Common myeloid progenitor, CD34-positive (primary cell): ENCODE results near the gene SLC8A2.
"Not testable (repeated sequence)": the region's sequence is repeated elsewhere in the genome, so short reads cannot be mapped to it uniquely, and the experiment has no call there.

Experiments used
- CTCF ChIA-PET: fragments of 350-600 bp; sonication (Branson Sonifier 250); formaldehyde crosslinking; loops from one replicate; lab custom pipeline; 2021; ENCODE audit warnings: antibody characterized with exemption; lab: Charles Lee
- POLR2A ChIA-PET: fragments of 350-600 bp; sonication (Branson Sonifier 250); formaldehyde crosslinking; loops from one replicate; lab custom pipeline; 2021; ENCODE audit warnings: antibody characterized with exemption; lab: Charles Lee
- DNase-seq, 3 donors: peaks; one replicate each; pipeline versions ENCODE4 v3.0.0 to v3.0.0-alpha.2; 2013
- H3K27ac ChIP-seq, 2 experiments: 1 replicate in 1 of 2; 2 replicates in 1 of 2; pipeline ENCODE4 v1.7.0; 2013; ENCODE audit warnings: inconsistent platforms in 2 of 2, low read length in 2 of 2, mild to moderate bottlenecking in 2 of 2, low read depth in 1 of 2, moderate library complexity in 1 of 2; ENCODE audit not compliant: severe bottlenecking in 2 of 2, insufficient read depth in 1 of 2, poor library complexity in 1 of 2
- H3K27me3 ChIP-seq, 5 experiments: replicated peaks in 2 of 5; 1 replicate in 3 of 5; 2 replicates in 2 of 5; pipeline versions ENCODE4 v1.6.1 to v1.7.0; 2013; ENCODE audit warnings: low read length in 4 of 5, mild to moderate bottlenecking in 2 of 5, moderate library complexity in 2 of 5, inconsistent platforms in 1 of 5; ENCODE audit not compliant: insufficient read depth in 5 of 5, control insufficient read depth in 4 of 5
- H3K36me3 ChIP-seq, 4 experiments: 1 replicate in 2 of 4; 2 replicates in 2 of 4; pipeline versions ENCODE4 v1.6.1 to v1.7.0; 2013; ENCODE audit warnings: low read length in 3 of 4, control low read depth in 1 of 4, mild to moderate bottlenecking in 1 of 4; ENCODE audit not compliant: control insufficient read depth in 4 of 4, insufficient read depth in 4 of 4
- H3K4me1 ChIP-seq, 4 experiments: 1 replicate in 3 of 4; 2 replicates in 1 of 4; pipeline versions ENCODE4 v1.6.1 to v1.7.1; 2013; ENCODE audit warnings: low read length in 3 of 4, mild to moderate bottlenecking in 3 of 4, control low read depth in 1 of 4, inconsistent platforms in 1 of 4, moderate library complexity in 1 of 4; ENCODE audit not compliant: control insufficient read depth in 4 of 4, insufficient read depth in 4 of 4; ENCODE audit errors: control extremely low read depth in 1 of 4
- H3K4me3 ChIP-seq, 7 experiments: 1 replicate in 4 of 7; 2 replicates in 3 of 7; pipeline versions ENCODE4 v1.5.1 to v1.7.0; 2013; ENCODE audit warnings: mild to moderate bottlenecking in 7 of 7, low read length in 6 of 7, moderate library complexity in 6 of 7, inconsistent platforms in 2 of 7, low read depth in 2 of 7, control low read depth in 1 of 7; ENCODE audit not compliant: insufficient read depth in 4 of 7, control insufficient read depth in 1 of 7; ENCODE audit errors: extremely low read depth in 1 of 7
- H3K9me3 ChIP-seq, 5 experiments: 1 replicate in 4 of 5; 2 replicates in 1 of 5; pipeline versions ENCODE4 v1.6.1 to v1.7.1; 2013; ENCODE audit warnings: low read length in 4 of 5, mild to moderate bottlenecking in 2 of 5, inconsistent platforms in 1 of 5, low read depth in 1 of 5, moderate library complexity in 1 of 5; ENCODE audit not compliant: control insufficient read depth in 4 of 5, insufficient read depth in 2 of 5; ENCODE audit errors: control extremely low read depth in 1 of 5
- WGBS: methylation state at CpG from one replicate; pipeline ENCODE4 v1.1.5; 2013; ENCODE audit not compliant: insufficient coverage; 5-methylcytosine and 5-hydroxymethylcytosine counted together

Gene SLC8A2

DNA sequence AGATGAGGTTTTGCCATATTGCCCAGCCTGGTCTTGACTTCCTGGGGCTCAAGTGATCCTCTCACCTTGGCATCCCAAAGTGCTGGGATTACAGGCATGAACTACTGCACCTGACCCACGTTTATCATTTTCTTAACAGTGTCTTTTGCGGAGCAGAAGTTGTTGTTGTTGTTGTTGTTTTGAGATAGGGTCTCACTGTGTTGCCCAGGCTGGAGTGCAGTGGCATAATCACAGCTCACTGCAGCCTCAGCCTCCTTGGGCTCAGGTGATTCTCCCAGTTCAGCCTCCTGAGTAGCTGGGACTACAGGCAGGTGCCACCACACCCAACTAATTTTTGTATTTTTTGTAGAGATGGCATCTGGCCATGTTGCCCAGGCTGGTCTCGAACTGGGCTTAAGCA is 84.1 kb downstream of the SLC8A2 start:
- POLR2A ChIA-PET, DNase-seq, H3K4me3 ChIP-seq, H3K4me1 ChIP-seq, H3K27ac ChIP-seq, H3K9me3 ChIP-seq, H3K36me3 ChIP-seq, H3K27me3 ChIP-seq: not testable (repeated sequence)
- CTCF ChIA-PET, result interaction anchor here (0.9 to 9.7 kb wide), 2 partner anchors 27 to 94 kb away, joined by 4 to 138 read pairs; no protein-coding TSS in a partner anchor
- WGBS, result 86% methylated on average over 1 of the region's 3 CpGs

DNA sequence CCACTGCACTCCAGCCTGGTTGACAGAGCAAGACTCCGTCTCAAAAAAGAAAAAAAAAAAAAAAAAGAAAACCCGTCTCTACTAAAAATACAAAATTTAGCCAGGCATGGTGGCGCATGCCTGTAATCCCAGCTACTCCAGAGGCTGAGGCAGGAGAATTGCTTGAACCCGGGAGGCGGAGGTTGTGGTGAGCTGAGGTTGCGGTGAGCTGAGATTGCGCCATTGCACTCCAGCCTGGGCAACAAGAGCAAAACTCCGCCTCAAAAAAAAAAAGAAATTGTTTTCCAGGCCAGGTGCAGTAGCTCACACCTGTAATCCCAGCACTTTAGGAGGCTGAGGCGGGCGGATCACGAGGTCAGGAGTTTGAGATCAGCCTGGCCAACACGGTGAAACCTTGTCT is 85.1 kb downstream of the SLC8A2 start:
- CTCF ChIA-PET, result interaction anchor here (0.7 to 9.7 kb wide), 2 partner anchors 93 to 115 kb away, joined by 3 to 138 read pairs; no protein-coding TSS in a partner anchor
- POLR2A ChIA-PET, H3K36me3 ChIP-seq, H3K4me3 ChIP-seq, DNase-seq, H3K27ac ChIP-seq, H3K27me3 ChIP-seq, H3K9me3 ChIP-seq: not testable (repeated sequence)
- peaks cover 0 to 13% (median 6%) of the 10 kb centered on the region in 4 experiments for H3K4me1 ChIP-seq
- WGBS, result 90% methylated on average over 10 of the region's 12 CpGs

DNA sequence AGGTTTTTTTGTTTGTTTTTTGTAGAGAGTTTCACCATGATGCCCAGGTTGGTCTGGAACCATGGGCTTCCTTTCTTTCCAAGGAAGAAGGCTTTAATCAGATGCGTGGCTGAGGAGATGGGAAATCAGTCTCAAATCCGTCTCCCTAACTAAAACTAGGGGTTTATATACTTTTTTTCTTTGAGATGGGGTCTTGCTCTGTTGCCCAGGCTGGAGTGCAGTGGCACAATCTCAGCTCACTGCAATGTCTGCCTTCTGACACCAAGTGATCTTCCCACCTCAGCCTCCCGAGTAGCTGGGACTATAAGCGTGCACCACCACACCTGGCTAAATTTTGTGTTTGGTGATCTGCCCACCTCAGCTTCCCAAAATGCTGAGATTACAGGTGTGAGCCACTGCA is 87.2 kb downstream of the SLC8A2 start:
- peaks cover 0 to 21% (median 13%) of the 10 kb centered on the region in 4 experiments for H3K4me1 ChIP-seq
- peaks cover 2 to 24% (median 20%) of the 10 kb centered on the region in 4 experiments for H3K36me3 ChIP-seq
- WGBS, result 94% methylated on average over 2 of the region's 4 CpGs
- DNase-seq, POLR2A ChIA-PET, H3K4me3 ChIP-seq, H3K27me3 ChIP-seq, H3K27ac ChIP-seq, H3K9me3 ChIP-seq: not testable (repeated sequence)
- CTCF ChIA-PET, result interaction anchor here (0.6 to 9.7 kb wide), 2 partner anchors 91 to 248 kb away, joined by 3 to 138 read pairs; no protein-coding TSS in a partner anchor

DNA sequence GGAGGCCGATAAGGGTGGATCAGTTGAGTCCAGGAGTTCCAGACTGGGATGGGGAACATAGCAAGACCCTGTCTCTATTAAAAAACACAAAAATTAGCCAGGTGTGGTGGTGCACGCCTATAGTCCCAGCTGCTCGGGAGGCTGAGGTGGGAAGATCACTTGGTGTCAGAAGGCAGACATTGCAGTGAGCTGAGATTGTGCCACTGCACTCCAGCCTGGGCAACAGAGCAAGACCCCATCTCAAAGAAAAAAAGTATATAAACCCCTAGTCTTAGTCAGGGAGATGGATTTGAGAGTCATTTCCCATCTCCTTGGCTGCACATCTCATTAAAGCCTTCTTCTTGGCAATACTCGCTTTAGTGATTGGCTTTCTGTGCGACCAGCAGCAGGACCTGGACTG is 87.8 kb downstream of the SLC8A2 start:
- H3K4me3 ChIP-seq, POLR2A ChIA-PET, H3K9me3 ChIP-seq, H3K27me3 ChIP-seq, DNase-seq, H3K27ac ChIP-seq: not testable (repeated sequence)
- CTCF ChIA-PET, result interaction anchor here (0.6 to 9.7 kb wide), 4 partner anchors 35 to 247 kb away, joined by 3 to 138 read pairs (median 8); partner anchors contain the start of gene DHX34
- WGBS, result 100% methylated on average over 2 of the region's 5 CpGs
- H3K36me3 ChIP-seq, result peaks cover 2 to 31% (median 22%) of the 10 kb centered on the region in 4 experiments
- H3K4me1 ChIP-seq, result peaks cover 0 to 21% (median 13%) of the 10 kb centered on the region in 4 experiments

DNA sequence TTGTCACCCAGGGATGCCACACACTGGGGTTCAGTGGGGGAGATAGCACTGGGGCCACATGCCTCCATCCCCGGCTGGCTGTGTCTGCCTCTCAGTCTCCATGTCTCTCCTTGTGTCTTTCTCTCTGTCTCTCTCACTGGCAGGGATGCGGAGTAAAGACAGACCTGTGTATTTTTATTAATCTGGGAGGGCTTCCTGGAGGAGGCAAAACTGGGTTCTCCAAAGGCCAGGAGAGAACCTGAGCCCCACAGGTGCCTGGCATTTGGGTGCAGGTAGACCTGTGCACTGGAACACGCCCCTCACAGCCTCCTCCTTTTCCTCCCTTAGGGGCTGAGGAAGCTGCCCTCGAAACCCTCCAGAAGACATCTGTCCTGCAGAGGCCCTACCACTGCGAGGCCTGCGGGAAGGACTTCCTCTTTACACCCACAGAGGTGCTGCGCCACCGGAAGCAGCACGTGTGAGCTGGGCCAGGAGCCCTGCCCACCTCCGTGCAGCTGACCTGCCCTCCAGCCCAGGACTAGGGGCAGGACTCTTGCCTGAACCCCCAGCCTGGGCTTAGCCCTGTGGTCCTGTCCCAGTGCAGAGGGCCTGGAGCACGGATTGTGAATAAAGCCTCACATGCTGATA is 89.9 kb downstream of the SLC8A2 start:
- Histone ChIP-seq H3K36me3 (peaks cover 2 to 47% (median 31%) of the 10 kb centered on the region in 4 experiments), H3K27ac (no peak overlapping the region), H3K4me3 (no peak overlapping the region), H3K9me3 (no peaks in the 10 kb centered on the region), H3K4me1 (peaks cover 0 to 21% (median 13%) of the 10 kb centered on the region in 4 experiments), H3K27me3 (peaks cover 0 to 6% (median 0%) of the 10 kb centered on the region in 5 experiments)
- ChIA-PET CTCF (interaction anchor here (0.6 to 2.3 kb wide), 4 partner anchors 10 to 73 kb away, joined by 3 to 11 read pairs (median 4); partner anchors contain the start of gene DHX34), POLR2A (no interaction called here)
- 5% methylated on average over 7 of the region's 11 CpGs for WGBS
- DNase-seq, result peak; percentile 52 to 84 (median 76)

DNA sequence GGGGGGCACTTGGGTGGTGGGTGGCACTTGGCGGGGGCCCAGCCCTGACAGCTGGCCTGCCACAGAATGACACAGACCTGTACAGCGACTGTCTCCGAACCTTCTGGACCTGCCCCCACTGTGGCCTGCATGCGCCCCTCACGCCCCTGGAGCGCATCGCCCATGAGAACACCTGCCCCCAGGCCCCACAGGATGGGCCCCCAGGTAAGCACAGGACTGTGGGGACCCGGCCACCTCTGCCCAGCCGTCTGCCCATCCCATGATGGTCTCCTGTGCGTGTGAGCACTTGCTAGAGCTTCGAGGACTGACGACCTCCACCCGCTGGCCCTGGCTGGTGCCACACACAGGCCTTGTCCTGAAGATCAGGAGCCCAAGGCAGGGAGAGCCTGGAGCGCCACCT is 90.6 kb downstream of the SLC8A2 start:
- H3K36me3 ChIP-seq, result peaks cover 2 to 54% (median 37%) of the 10 kb centered on the region in 4 experiments
- DNase-seq, result no peak
- H3K27me3 ChIP-seq, result peaks cover 0 to 6% (median 0%) of the 10 kb centered on the region in 5 experiments
- peaks cover 0 to 21% (median 13%) of the 10 kb centered on the region in 4 experiments for H3K4me1 ChIP-seq
- H3K4me3 ChIP-seq, result no peak overlapping the region
- 93% methylated on average over 12 of the region's 14 CpGs for WGBS
- no peaks in the 10 kb centered on the region for H3K9me3 ChIP-seq
- ChIA-PET POLR2A (no interaction called here), CTCF (interaction anchor here (0.6 to 1.5 kb wide), 2 partner anchors 11 to 72 kb away, joined by 3 to 5 read pairs; no protein-coding TSS in a partner anchor)
- H3K27ac ChIP-seq, result no peak overlapping the region

DNA sequence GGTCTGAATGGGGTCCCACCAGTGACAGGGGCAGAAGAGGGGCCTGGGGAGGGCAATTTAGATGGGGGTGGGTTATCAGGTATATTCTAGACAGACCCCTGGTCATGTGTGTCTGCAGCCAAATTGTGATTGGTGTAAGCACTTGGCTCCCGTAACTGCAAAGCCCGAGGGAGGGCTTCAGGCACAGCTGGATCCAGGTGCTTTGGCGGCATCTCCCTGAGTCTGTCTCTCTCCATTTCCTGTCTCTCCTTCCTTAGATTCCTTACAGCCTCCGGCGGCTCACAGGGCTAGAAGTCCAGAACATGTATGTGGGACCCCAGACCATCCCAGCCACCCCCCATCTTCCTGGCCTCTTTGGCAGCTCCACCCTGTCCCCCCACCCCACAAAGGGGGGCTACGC is 91.1 kb downstream of the SLC8A2 start:
- DNase-seq, result no peak
- Histone ChIP-seq H3K27ac (no peak overlapping the region), H3K27me3 (peaks cover 0 to 2% (median 0%) of the 10 kb centered on the region in 5 experiments), H3K4me3 (no peak overlapping the region), H3K4me1 (peaks cover 0 to 21% (median 13%) of the 10 kb centered on the region in 4 experiments), H3K9me3 (no peaks in the 10 kb centered on the region), H3K36me3 (peaks cover 2 to 59% (median 42%) of the 10 kb centered on the region in 4 experiments)
- CTCF ChIA-PET, result no interaction called here
- POLR2A ChIA-PET, result no interaction called here
- WGBS, result 94% methylated on average over 6 of the region's 6 CpGs
